ENCODE results near the gene HUNK.

HUNK gene

GRCh38 chr21:31992391-31992790, 119.6 kb downstream of the HUNK start:
- DNase-seq (ENCODE audit: low read depth) = no peak
- H3K4me3 ChIP-seq (ENCODE audit: low read depth, low read length) = no peak overlapping the region
- TF ChIP-seq CTCF (conservative IDR thresholded peaks at IDR 0.05; ENCODE audit: low read depth, low read length) = no peak

- DNase-seq (ENCODE audit: low read depth) = no peak
- H3K4me3 ChIP-seq (ENCODE audit: low read depth, low read length) = no peak overlapping the region
- no peak for TF ChIP-seq CTCF (conservative IDR thresholded peaks at IDR 0.05; ENCODE audit: low read depth, low read length)
These were observed 121.3 kb downstream of the HUNK start for GRCh38 chr21:31993826-31994825.

GRCh38 chr21:31997191-31997590, 124.4 kb downstream of the HUNK start:
- DNase-seq (ENCODE audit: low read depth) = no peak
- no peak for TF ChIP-seq CTCF (conservative IDR thresholded peaks at IDR 0.05; ENCODE audit: low read depth, low read length)

DNA sequence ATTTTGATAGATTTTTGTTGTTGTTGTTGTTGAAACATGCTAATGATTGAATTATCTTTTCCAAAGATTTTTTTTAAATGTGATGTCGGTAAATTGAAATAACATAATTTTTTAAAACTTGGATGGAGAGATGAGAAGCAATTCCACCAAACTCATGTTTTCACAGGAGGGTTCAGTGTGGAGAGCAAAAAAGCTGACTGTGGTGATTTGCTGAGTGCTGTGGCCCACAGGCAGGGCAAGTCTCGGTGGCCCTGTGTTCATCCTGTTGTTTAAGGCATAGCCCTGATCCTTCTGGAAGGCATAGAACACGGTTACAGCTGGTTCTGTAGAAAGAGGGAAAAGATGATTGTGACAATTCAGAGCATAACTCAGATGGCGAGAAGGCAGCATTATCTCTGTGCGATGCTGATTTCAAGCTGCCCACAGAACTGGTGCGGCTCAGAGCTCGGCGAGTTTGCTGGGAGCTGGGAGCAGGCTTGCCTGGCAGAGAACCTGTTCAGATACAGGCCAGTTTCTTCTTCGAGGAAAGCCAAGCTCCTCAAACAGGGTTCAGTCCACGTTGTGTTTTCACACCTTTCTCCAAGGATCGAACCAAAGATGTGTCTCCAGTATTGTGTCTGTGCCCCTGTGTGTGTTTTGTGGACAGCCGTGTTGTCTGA, 127.1 kb downstream of the HUNK start:
- no peak for TF ChIP-seq CTCF (conservative IDR thresholded peaks at IDR 0.05; ENCODE audit: low read depth, low read length)
- no peak overlapping the region for H3K4me3 ChIP-seq (ENCODE audit: low read depth, low read length)
- DNase-seq (ENCODE audit: low read depth) = no peak

More at GRCh38 chr21:31997191-31997590, 124.4 kb downstream of the HUNK start:
- no peak overlapping the region for H3K4me3 ChIP-seq (ENCODE audit: low read depth, low read length)

DNA sequence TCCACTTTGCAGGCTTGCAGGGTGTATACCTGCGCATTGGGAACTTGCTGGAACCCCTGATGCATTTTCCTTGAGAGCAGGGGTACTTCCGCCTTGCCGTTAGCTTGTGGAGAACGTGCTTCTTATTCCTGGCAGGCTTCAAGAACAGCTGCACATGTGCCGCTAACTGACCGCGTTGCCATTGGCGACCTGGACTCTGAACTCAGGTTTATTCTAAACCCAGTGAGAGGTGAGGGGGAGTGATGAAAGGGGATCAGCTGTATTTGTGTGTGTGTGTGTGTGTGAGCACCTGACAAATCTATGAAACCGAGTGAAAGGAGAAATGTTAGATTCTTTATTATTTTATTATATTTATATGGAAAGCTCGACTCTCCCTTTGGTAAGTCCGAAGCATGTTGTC, 128.6 kb downstream of the HUNK start:
- no peak overlapping the region for H3K4me3 ChIP-seq (ENCODE audit: low read depth, low read length)
- TF ChIP-seq CTCF (conservative IDR thresholded peaks at IDR 0.05; ENCODE audit: low read depth, low read length) = no peak
- no peak for DNase-seq (ENCODE audit: low read depth)

- no peak for TF ChIP-seq CTCF (conservative IDR thresholded peaks at IDR 0.05; ENCODE audit: low read depth, low read length)
- DNase-seq (ENCODE audit: low read depth) = no peak
- no peak overlapping the region for H3K4me3 ChIP-seq (ENCODE audit: low read depth, low read length)
These were observed 130.6 kb downstream of the HUNK start for GRCh38 chr21:32003411-32003810.

Data from choroid plexus epithelial cell (primary cell).